NCI-H2227 (cell line): ENCODE measurements around the gene PTPRD.
"Not testable (repeated sequence)": the region's sequence is repeated elsewhere in the genome, so short reads cannot be mapped to it uniquely, and the experiment has no call there.

Experiments
- DNase-seq: peaks from one replicate; lab custom pipeline; 2025; ENCODE audit not compliant: unreplicated experiment; lab: John Stamatoyannopoulos, UW

The PTPRD gene

GRCh38 chr9:8958358-8958757 lies 1654.4 kb downstream of the PTPRD start:
- DNase-seq, result no peak

GRCh38 chr9:8955315-8955714 lies 1657.5 kb downstream of the PTPRD start:
- no peak for DNase-seq

- DNase-seq, result no peak
Observed at GRCh38 chr9:8946461-8946860, 1666.3 kb downstream of the PTPRD start.

- DNase-seq, result no peak
Observed at GRCh38 chr9:8943392-8943791, 1669.4 kb downstream of the PTPRD start.

GRCh38 chr9:8940650-8941049 lies 1672.2 kb downstream of the PTPRD start:
- DNase-seq, result no peak

GRCh38 chr9:8926461-8926860 lies 1686.3 kb downstream of the PTPRD start:
- DNase-seq, result no peak

GRCh38 chr9:8924562-8924961 lies 1688.2 kb downstream of the PTPRD start:
- no peak for DNase-seq

GRCh38 chr9:8920478-8921183 lies 1692.2 kb downstream of the PTPRD start:
- not testable (repeated sequence) for DNase-seq

- DNase-seq, result no peak
Observed at GRCh38 chr9:8917956-8918739, 1694.7 kb downstream of the PTPRD start.

GRCh38 chr9:8916771-8917170 lies 1696.0 kb downstream of the PTPRD start:
- DNase-seq, result no peak

- DNase-seq, result no peak
Observed at GRCh38 chr9:8907868-8908267, 1704.9 kb downstream of the PTPRD start.

- DNase-seq, result no peak
Observed at GRCh38 chr9:8905731-8906130, 1707.1 kb downstream of the PTPRD start.

- no peak for DNase-seq
Observed at GRCh38 chr9:8904771-8905515, 1707.9 kb downstream of the PTPRD start.

GRCh38 chr9:8903077-8903476 lies 1709.7 kb downstream of the PTPRD start:
- DNase-seq, result no peak

GRCh38 chr9:8901146-8901545 lies 1711.7 kb downstream of the PTPRD start:
- DNase-seq, result no peak

GRCh38 chr9:8899511-8899910 lies 1713.3 kb downstream of the PTPRD start:
- DNase-seq, result no peak

- peak; percentile 53 for DNase-seq
Observed at GRCh38 chr9:8895861-8896224, 1717.0 kb downstream of the PTPRD start.

- no peak for DNase-seq
Observed at GRCh38 chr9:8895106-8895860, 1717.5 kb downstream of the PTPRD start.

GRCh38 chr9:8890695-8891094 lies 1722.1 kb downstream of the PTPRD start:
- no peak for DNase-seq

GRCh38 chr9:8889100-8889499 lies 1723.7 kb downstream of the PTPRD start:
- no peak for DNase-seq

GRCh38 chr9:8888591-8888990 lies 1724.2 kb downstream of the PTPRD start:
- DNase-seq, result no peak
